MCF 10A (cell line): ENCODE measurements around the gene ZNF100. TPM values are rescaled to one million over a fixed set of nuclear protein-coding genes. Genes with fewer than 3 reads are reported as not detected.

Experiments used
- BruUV-seq: library from RNA; stranded (reverse); fragments of 400-500 nt; replicated peaks from 2 replicates; lab custom pipeline; 2021; lab: Mats Ljungman, UMichigan
- CTCF ChIA-PET: fragments of 300-600 bp; sonication (Branson Sonifier 250); formaldehyde crosslinking; extraction: SDS; loops from one replicate; lab custom pipeline; 2021; ENCODE audit warnings: antibody characterized with exemption, inconsistent platforms; lab: Yijun Ruan, JAX
- POLR2A ChIA-PET: fragments of 300-600, 350-650 bp; sonication (Branson Sonifier 250); formaldehyde crosslinking; extraction: SDS; loops from one replicate; lab custom pipeline; 2020; ENCODE audit warnings: antibody characterized with exemption, inconsistent platforms; lab: Yijun Ruan, JAX
- DNase-seq: peaks from one replicate; pipeline ENCODE4 v3.0.0-alpha.2; 2018; ENCODE audit not compliant: unreplicated experiment
- H3K27ac Mint-ChIP-seq: one replicate; pipeline ENCODE4 v1.8.0; 2022; ENCODE audit warnings: mild to moderate bottlenecking, low read depth, mixed read lengths; ENCODE audit not compliant: unreplicated experiment
- H3K27me3 Mint-ChIP-seq: one replicate; pipeline ENCODE4 v1.8.0; 2022; ENCODE audit warnings: mixed read lengths; ENCODE audit not compliant: insufficient read depth, unreplicated experiment
- H3K36me3 Mint-ChIP-seq: one replicate; pipeline ENCODE4 v1.8.0; 2022; ENCODE audit warnings: mild to moderate bottlenecking, moderate library complexity, mixed read lengths; ENCODE audit not compliant: insufficient read depth, unreplicated experiment
- H3K4me1 Mint-ChIP-seq: one replicate; pipeline ENCODE4 v1.8.0; 2022; ENCODE audit warnings: mixed read lengths; ENCODE audit not compliant: insufficient read depth, unreplicated experiment
- H3K4me3 Mint-ChIP-seq: one replicate; pipeline ENCODE4 v1.8.0; 2022; ENCODE audit warnings: mild to moderate bottlenecking, moderate library complexity, mixed read lengths; ENCODE audit not compliant: unreplicated experiment
- H3K9me3 Mint-ChIP-seq: one replicate; pipeline ENCODE4 v1.8.0; 2022; ENCODE audit warnings: mixed read lengths; ENCODE audit not compliant: unreplicated experiment
- intact Hi-C: fragments of 100-400 bp; cut with micrococcal nuclease; formaldehyde crosslinking; loops from 2 replicates; pipeline ENCODE4 v1.14.1; 2022
- total RNA-seq: library from RNA; stranded (reverse); gene quantifications from 2 replicates; pipeline ENCODE4 v1.2.3, GENCODE V29; 2022
- TF ChIP-seq, protein P1 (sequence below): fragments of 200-600 bp; IDR thresholded peaks from one replicate; pipeline ENCODE4 v1.8.0; 2022; ENCODE audit warnings: antibody characterized with exemption, mild to moderate bottlenecking; ENCODE audit not compliant: unreplicated experiment

Gene ZNF100
- total RNA-seq, 1 experiment from 2014 or later, result 9.3 TPM

DNA sequence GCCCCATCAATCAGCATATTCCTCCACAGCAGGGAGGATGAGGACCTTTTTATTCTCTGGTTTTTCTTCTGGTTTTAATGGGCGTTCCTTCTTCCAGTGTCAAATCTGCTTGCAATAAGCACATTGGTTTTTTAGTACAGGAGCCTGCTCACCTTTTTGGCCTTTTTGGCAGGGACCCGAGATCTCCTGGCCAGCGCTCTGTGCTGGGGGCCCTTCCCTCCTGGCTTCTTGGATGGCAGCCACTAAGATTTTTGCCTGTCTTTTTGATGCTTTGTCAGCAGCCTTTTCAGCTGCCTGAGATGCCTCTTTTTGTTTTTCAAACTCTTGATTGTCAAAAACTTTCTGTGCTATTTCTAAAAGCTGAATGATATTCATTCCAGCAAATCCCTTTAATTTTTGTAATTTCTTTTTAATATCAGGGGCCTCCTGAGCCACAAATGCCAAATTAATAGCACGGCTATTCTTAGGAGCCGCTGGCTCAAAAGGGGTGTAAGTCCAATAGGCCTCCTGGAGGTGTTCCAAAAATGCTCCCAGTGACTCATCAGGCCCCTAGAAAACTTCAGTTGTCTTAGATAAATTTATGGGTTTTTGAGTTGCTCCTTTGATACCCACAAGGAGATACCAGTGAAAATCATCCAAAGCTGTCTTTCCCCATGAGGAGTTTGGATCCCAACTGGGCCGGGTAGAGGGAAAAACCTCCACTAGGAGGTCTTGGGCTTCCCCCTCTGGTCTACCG is 73.0 kb downstream of the ZNF100 start:
- Mint-ChIP-seq H3K36me3 (peaks cover 4% of the 10 kb centered on the region), H3K9me3 (peaks cover 45% of the 10 kb centered on the region), H3K27me3 (no peaks in the 10 kb centered on the region), H3K4me1 (no peaks in the 10 kb centered on the region), H3K4me3 (no peak overlapping the region), H3K27ac (no peak overlapping the region)
- BruUV-seq, result no TSS peak
- TF ChIP-seq, protein P1, sequence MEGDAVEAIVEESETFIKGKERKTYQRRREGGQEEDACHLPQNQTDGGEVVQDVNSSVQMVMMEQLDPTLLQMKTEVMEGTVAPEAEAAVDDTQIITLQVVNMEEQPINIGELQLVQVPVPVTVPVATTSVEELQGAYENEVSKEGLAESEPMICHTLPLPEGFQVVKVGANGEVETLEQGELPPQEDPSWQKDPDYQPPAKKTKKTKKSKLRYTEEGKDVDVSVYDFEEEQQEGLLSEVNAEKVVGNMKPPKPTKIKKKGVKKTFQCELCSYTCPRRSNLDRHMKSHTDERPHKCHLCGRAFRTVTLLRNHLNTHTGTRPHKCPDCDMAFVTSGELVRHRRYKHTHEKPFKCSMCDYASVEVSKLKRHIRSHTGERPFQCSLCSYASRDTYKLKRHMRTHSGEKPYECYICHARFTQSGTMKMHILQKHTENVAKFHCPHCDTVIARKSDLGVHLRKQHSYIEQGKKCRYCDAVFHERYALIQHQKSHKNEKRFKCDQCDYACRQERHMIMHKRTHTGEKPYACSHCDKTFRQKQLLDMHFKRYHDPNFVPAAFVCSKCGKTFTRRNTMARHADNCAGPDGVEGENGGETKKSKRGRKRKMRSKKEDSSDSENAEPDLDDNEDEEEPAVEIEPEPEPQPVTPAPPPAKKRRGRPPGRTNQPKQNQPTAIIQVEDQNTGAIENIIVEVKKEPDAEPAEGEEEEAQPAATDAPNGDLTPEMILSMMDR, result no peak
- POLR2A ChIA-PET, result interaction anchor here (0.7 to 1.8 kb wide), 3 partner anchors 18 to 297 kb away, joined by 3 to 7 read pairs (median 4); partner anchors contain the start of genes ZNF429 and ZNF493
- intact Hi-C loops, result no loop called here
- CTCF ChIA-PET, result interaction anchor here (0.6 to 0.7 kb wide), 3 partner anchors 134 to 189 kb away, joined by 3 to 4 read pairs (median 3); no protein-coding TSS in a partner anchor
- no peak for DNase-seq

DNA sequence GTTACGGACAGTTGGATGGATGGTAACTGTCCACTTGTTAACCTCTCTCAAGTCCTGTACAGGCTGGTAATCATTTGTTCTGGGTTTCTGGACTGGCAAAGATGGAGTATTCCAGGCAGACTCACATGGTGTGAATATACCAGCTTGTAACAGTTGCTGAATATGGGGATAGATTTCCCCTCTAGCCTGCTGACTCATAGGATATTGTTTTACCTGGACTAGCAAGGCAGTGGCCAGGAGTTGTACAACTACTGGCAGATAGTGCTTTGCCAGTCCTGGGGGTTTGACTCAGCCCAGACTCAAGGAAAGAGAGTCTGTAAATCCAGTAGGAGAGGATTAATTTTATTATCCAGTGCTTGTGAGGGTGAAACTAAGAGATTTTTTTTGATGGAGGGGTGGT is 74.0 kb downstream of the ZNF100 start:
- DNase-seq, result no peak
- H3K4me3 Mint-ChIP-seq, result no peak overlapping the region
- TF ChIP-seq, protein P1, result no peak
- H3K27me3 Mint-ChIP-seq, result no peaks in the 10 kb centered on the region
- peaks cover 9% of the 10 kb centered on the region for H3K36me3 Mint-ChIP-seq
- ChIA-PET POLR2A (interaction anchor here (1.3 to 1.9 kb wide), 3 partner anchors 127 to 296 kb away, joined by 4 to 7 read pairs (median 7); partner anchors contain the start of genes ZNF429 and ZNF493), CTCF (interaction anchor here (0.6 kb wide), 1 partner anchor 188 kb away, joined by 3 read pairs; no protein-coding TSS in a partner anchor)
- no peak overlapping the region for H3K27ac Mint-ChIP-seq
- peaks cover 52% of the 10 kb centered on the region for H3K9me3 Mint-ChIP-seq
- intact Hi-C loops, result no loop called here
- no TSS peak for BruUV-seq
- H3K4me1 Mint-ChIP-seq, result no peaks in the 10 kb centered on the region

DNA sequence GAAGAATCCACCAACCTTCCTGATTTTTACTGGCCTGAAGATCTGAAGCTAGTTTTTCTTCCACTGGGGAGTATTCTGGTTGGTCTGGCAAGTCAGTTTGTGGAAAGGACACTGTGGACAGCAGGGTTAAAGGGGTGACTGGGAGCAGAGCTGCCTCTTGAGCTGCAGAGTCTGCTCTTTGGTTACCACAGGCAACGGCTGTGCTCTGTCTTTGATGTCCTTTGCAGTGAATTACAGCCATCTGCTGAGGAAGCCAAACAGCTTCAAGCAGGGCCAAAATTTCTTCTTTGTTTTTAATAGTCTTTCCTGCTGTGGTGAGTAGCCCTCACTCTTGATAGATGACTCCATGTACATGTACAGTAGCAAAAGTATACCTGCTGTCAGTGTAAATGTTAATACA is 75.7 kb downstream of the ZNF100 start:
- peaks cover 54% of the 10 kb centered on the region for H3K9me3 Mint-ChIP-seq
- TF ChIP-seq, protein P1, result no peak
- no peaks in the 10 kb centered on the region for H3K27me3 Mint-ChIP-seq
- peaks cover 7% of the 10 kb centered on the region for H3K36me3 Mint-ChIP-seq
- no TSS peak for BruUV-seq
- intact Hi-C loops, result no loop called here
- H3K4me1 Mint-ChIP-seq, result no peaks in the 10 kb centered on the region
- H3K4me3 Mint-ChIP-seq, result no peak overlapping the region
- H3K27ac Mint-ChIP-seq, result no peak overlapping the region
- CTCF ChIA-PET, result interaction anchor here (0.6 to 1.1 kb wide), 2 partner anchors 203 to 548 kb away, joined by 3 read pairs; no protein-coding TSS in a partner anchor
- DNase-seq, result no peak
- POLR2A ChIA-PET, result interaction anchor here (1.9 kb wide), 1 partner anchor 125 kb away, joined by 7 read pairs; no protein-coding TSS in a partner anchor

DNA sequence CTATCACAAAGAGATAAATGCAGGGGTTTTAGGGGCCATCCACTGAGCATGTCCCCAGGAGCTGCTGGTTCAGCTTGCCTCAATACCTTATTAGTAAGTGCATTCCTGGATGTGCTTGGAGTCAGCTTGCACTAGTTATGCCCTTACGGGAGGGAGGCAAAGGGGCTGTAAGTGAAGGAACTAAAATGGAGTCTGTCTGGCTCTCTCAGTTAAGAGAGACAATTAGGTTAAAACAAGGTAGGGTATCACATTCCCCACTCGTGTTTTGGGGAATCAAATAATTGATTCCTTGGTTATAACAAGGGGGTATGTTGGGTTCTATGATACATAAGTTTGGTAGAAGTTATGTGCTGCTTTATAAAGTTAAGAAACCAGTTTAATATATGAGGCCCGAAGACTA is 78.9 kb downstream of the ZNF100 start:
- Mint-ChIP-seq H3K4me1 (no peaks in the 10 kb centered on the region), H3K36me3 (peaks cover 5% of the 10 kb centered on the region), H3K9me3 (peaks cover 32% of the 10 kb centered on the region), H3K4me3 (no peak overlapping the region), H3K27ac (no peak overlapping the region), H3K27me3 (no peaks in the 10 kb centered on the region)
- ChIA-PET POLR2A (no interaction called here), CTCF (interaction anchor here (0.6 kb wide), 1 partner anchor 191 kb away, joined by 3 read pairs; no protein-coding TSS in a partner anchor)
- DNase-seq, result no peak
- TF ChIP-seq, protein P1, result no peak
- BruUV-seq, result no TSS peak
- intact Hi-C loops, result no loop called here
